HG02852 (cell line): ENCODE data around the gene TASP1.
"Not testable (repeated sequence)": the region's sequence is repeated elsewhere in the genome, so short reads cannot be mapped to it uniquely, and the experiment has no call there.

Experiments
- ATAC-seq: cut with Tn5 transposase; IDR thresholded peaks from one replicate; pipeline ENCODE4 v1.9.1; 2021; ENCODE audit warnings: mild to moderate bottlenecking, moderate library complexity; ENCODE audit not compliant: unreplicated experiment

TASP1 gene

GRCh38 chr20:13650474-13650873, 11.7 kb upstream of the TASP1 start:
- ATAC-seq = no peak

- ATAC-seq = no peak
Measured at GRCh38 chr20:13648291-13649228, 9.8 kb upstream of the TASP1 start.

- no peak for ATAC-seq
Measured at GRCh38 chr20:13644010-13644409, 5.3 kb upstream of the TASP1 start.

GRCh38 chr20:13639150-13639497, 392 bp upstream of the TASP1 start:
- ATAC-seq = peak; percentile 18

- no peak for ATAC-seq
Measured at GRCh38 chr20:13638162-13638495, 603 bp downstream of the TASP1 start.

- no peak for ATAC-seq
Measured at GRCh38 chr20:13632431-13632830, 6.3 kb downstream of the TASP1 start.

- ATAC-seq = not testable (repeated sequence)
Measured at GRCh38 chr20:13627525-13627924, 11.2 kb downstream of the TASP1 start.

GRCh38 chr20:13626724-13627123, 12.0 kb downstream of the TASP1 start:
- no peak for ATAC-seq

- ATAC-seq = no peak
Measured at GRCh38 chr20:13625304-13625979, 13.3 kb downstream of the TASP1 start.

- ATAC-seq = not testable (repeated sequence)
Measured at GRCh38 chr20:13619415-13619814, 19.3 kb downstream of the TASP1 start.

GRCh38 chr20:13618456-13618855, 20.3 kb downstream of the TASP1 start:
- ATAC-seq = not testable (repeated sequence)

- not testable (repeated sequence) for ATAC-seq
Measured at GRCh38 chr20:13617585-13617984, 21.1 kb downstream of the TASP1 start.

- ATAC-seq = not testable (repeated sequence)
Measured at GRCh38 chr20:13616713-13617112, 22.0 kb downstream of the TASP1 start.

- no peak for ATAC-seq
Measured at GRCh38 chr20:13613917-13614316, 24.8 kb downstream of the TASP1 start.

GRCh38 chr20:13611611-13612125, 27.1 kb downstream of the TASP1 start:
- no peak for ATAC-seq

GRCh38 chr20:13610184-13610583, 28.5 kb downstream of the TASP1 start:
- no peak for ATAC-seq

- ATAC-seq = no peak
Measured at GRCh38 chr20:13608066-13608465, 30.7 kb downstream of the TASP1 start.

- ATAC-seq = not testable (repeated sequence)
Measured at GRCh38 chr20:13593423-13593822, 45.3 kb downstream of the TASP1 start.

- ATAC-seq = no peak
Measured at GRCh38 chr20:13588049-13588448, 50.7 kb downstream of the TASP1 start.

- no peak for ATAC-seq
Measured at GRCh38 chr20:13587370-13587769, 51.4 kb downstream of the TASP1 start.

- no peak for ATAC-seq
Measured at GRCh38 chr20:13586133-13586532, 52.6 kb downstream of the TASP1 start.

GRCh38 chr20:13581451-13581850, 57.3 kb downstream of the TASP1 start:
- ATAC-seq = no peak
